Neuronal stem cell (in vitro differentiated cells): ENCODE measurements around the gene SCAI.
"Not testable (repeated sequence)": the region's sequence is repeated elsewhere in the genome, so short reads cannot be mapped to it uniquely, and the experiment has no call there.

Experiments used
- DNase-seq: peaks from one replicate; pipeline ENCODE4 v3.0.0-alpha.2; 2013; ENCODE audit warnings: low spot score
- H2AFZ ChIP-seq: one replicate; pipeline ENCODE4 v1.6.1; 2013; ENCODE audit warnings: mild to moderate bottlenecking, low read length, inconsistent platforms
- H2AK5ac ChIP-seq: 2 replicates; pipeline ENCODE4 v1.6.1; 2013; ENCODE audit warnings: low read depth, mild to moderate bottlenecking, inconsistent platforms, low read length, moderate library complexity, mixed read lengths
- H2BK120ac ChIP-seq: 2 replicates; pipeline ENCODE4 v1.6.1; 2013; ENCODE audit warnings: low read depth, mild to moderate bottlenecking, inconsistent platforms, low read length, moderate library complexity, mixed read lengths
- H2BK12ac ChIP-seq: one replicate; pipeline ENCODE4 v1.6.1; 2013; ENCODE audit warnings: low read length, inconsistent platforms
- H2BK15ac ChIP-seq: 2 replicates; pipeline ENCODE4 v1.6.1; 2013; ENCODE audit warnings: mild to moderate bottlenecking, low read length, inconsistent platforms, mixed read lengths
- H2BK5ac ChIP-seq: one replicate; pipeline ENCODE4 v1.6.1; 2013; ENCODE audit warnings: inconsistent platforms, mild to moderate bottlenecking, low read length, moderate library complexity
- H3K14ac ChIP-seq: one replicate; pipeline ENCODE4 v1.6.1; 2013; ENCODE audit warnings: low read length, inconsistent platforms
- H3K18ac ChIP-seq: 2 replicates; pipeline ENCODE4 v1.6.1; 2013; ENCODE audit warnings: low read length, inconsistent platforms
- H3K23ac ChIP-seq: 2 replicates; pipeline ENCODE4 v1.6.1; 2013; ENCODE audit warnings: low read depth, mild to moderate bottlenecking, mixed read lengths, low read length, inconsistent platforms; ENCODE audit not compliant: poor library complexity
- H3K27ac ChIP-seq: replicated peaks from 3 replicates; pipeline ENCODE4 v1.5.1; 2013; ENCODE audit warnings: low read length, inconsistent platforms
- H3K27me3 ChIP-seq, 3 experiments: 2 replicates each; pipeline ENCODE4 v1.6.1; 2013; ENCODE audit warnings: low read length in 3 of 3, mild to moderate bottlenecking in 2 of 3, inconsistent platforms in 1 of 3, low read depth in 1 of 3, mixed read lengths in 1 of 3, moderate library complexity in 1 of 3; ENCODE audit not compliant: control insufficient read depth in 3 of 3, insufficient read depth in 3 of 3
- H3K36me3 ChIP-seq, 2 donors: replicated peaks in 1 of 2; 2 replicates each; pipeline ENCODE4 v1.6.1; 2013; ENCODE audit warnings: low read length in 2 of 2; ENCODE audit not compliant: control insufficient read depth in 2 of 2, insufficient read depth in 2 of 2
- H3K4ac ChIP-seq: 2 replicates; pipeline ENCODE4 v1.6.1; 2013; ENCODE audit warnings: inconsistent platforms, mild to moderate bottlenecking, low read length, moderate library complexity
- H3K4me1 ChIP-seq, 2 donors: 1 replicate in 1 of 2; 2 replicates in 1 of 2; pipeline ENCODE4 v1.6.1; 2013; ENCODE audit warnings: low read length in 2 of 2, low read depth in 1 of 2; ENCODE audit not compliant: control insufficient read depth in 2 of 2, insufficient read depth in 1 of 2
- H3K4me2 ChIP-seq: one replicate; pipeline ENCODE4 v1.6.1; 2013; ENCODE audit warnings: mild to moderate bottlenecking, low read length, inconsistent platforms; ENCODE audit not compliant: insufficient read depth, poor library complexity, severe bottlenecking
- H3K4me3 ChIP-seq, 2 donors: 2 replicates each; pipeline ENCODE4 v1.5.1; 2013; ENCODE audit warnings: low read length in 2 of 2, mild to moderate bottlenecking in 2 of 2, inconsistent platforms in 1 of 2, moderate library complexity in 1 of 2
- H3K79me1 ChIP-seq: one replicate; pipeline ENCODE4 v1.6.1; 2013; ENCODE audit warnings: low read depth, mild to moderate bottlenecking, inconsistent platforms, low read length, moderate library complexity
- H3K9ac ChIP-seq: one replicate; pipeline ENCODE4 v1.6.1; 2013; ENCODE audit warnings: mild to moderate bottlenecking, low read depth, low read length, inconsistent platforms; ENCODE audit not compliant: poor library complexity
- H3K9me3 ChIP-seq, 2 donors: replicated peaks in 1 of 2; 2 replicates each; pipeline versions ENCODE3 to v1.6.1; 2013; ENCODE audit warnings: low read length in 2 of 2, mild to moderate bottlenecking in 2 of 2, inconsistent platforms in 1 of 2, low read depth in 1 of 2, mixed read lengths in 1 of 2, moderate library complexity in 1 of 2; ENCODE audit not compliant: control insufficient read depth in 2 of 2, insufficient read depth in 1 of 2
- H4K8ac ChIP-seq: one replicate; pipeline ENCODE4 v1.6.1; 2013; ENCODE audit warnings: low read depth, mild to moderate bottlenecking, inconsistent platforms, low read length, moderate library complexity
- H4K91ac ChIP-seq: one replicate; pipeline ENCODE4 v1.6.1; 2013; ENCODE audit warnings: low read length, low read depth, mild to moderate bottlenecking, inconsistent platforms; ENCODE audit not compliant: poor library complexity
- WGBS, 2 donors: extraction: QIAGEN DNeasy Blood & Tissue Kit; methylation state at CpG; one replicate each; pipeline ENCODE4 v1.1.7; 2013; ENCODE audit warnings: missing lambda C conversion rate in 2 of 2, mixed read lengths in 1 of 2; ENCODE audit not compliant: insufficient read length in 2 of 2, insufficient replicate concordance in 1 of 2; ENCODE audit errors: extremely low coverage in 2 of 2; 5-methylcytosine and 5-hydroxymethylcytosine counted together

Gene SCAI

GRCh38 chr9:125080797-125081196 lies 62.5 kb downstream of the SCAI start:
- DNase-seq: not testable (repeated sequence)

DNA sequence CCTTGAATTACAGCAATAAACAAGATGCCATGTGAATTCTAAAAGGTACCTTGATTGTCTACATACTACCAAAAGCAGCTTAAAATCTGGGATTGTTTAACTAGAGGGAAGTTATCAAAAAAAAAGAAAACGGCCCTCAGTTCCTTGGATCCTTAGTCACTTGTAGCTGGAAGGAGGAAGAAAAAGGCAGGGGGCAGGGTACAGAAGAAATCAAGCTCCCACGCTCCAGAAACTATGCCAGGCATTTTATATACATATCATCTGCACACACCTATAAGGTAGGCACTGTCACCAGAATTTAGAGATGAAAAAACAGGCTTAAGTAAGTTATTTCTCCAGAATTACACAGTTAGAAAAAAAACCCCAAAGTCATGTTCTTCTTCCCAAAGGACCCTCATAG lies 63.4 kb downstream of the SCAI start:
- H3K27ac ChIP-seq: no peak overlapping the region
- no peak overlapping the region for H4K91ac ChIP-seq
- no peak overlapping the region for H2BK15ac ChIP-seq
- H3K23ac ChIP-seq: no peak overlapping the region
- no peak overlapping the region for H4K8ac ChIP-seq
- H3K18ac ChIP-seq: no peak overlapping the region
- peaks cover 2 to 17% of the 10 kb centered on the region in 2 donors for H3K9me3 ChIP-seq
- DNase-seq: no peak
- H3K9ac ChIP-seq: no peak overlapping the region
- H2BK12ac ChIP-seq: no peak overlapping the region
- no peak overlapping the region for H2BK5ac ChIP-seq
- no peaks in the 10 kb centered on the region for H3K4me1 ChIP-seq
- no peak overlapping the region for H3K4ac ChIP-seq
- no CpG with 5 or more reads among the region's 2 CpGs for WGBS, 2 donors
- no peak overlapping the region for H3K4me3 ChIP-seq
- H3K4me2 ChIP-seq: no peak overlapping the region
- peaks cover 0 to 4% of the 10 kb centered on the region in 2 donors for H3K36me3 ChIP-seq
- H2AK5ac ChIP-seq: no peak overlapping the region
- H2BK120ac ChIP-seq: no peak overlapping the region
- H3K27me3 ChIP-seq: no peaks in the 10 kb centered on the region
- H3K14ac ChIP-seq: no peak overlapping the region
- peaks cover 3% of the 10 kb centered on the region for H3K79me1 ChIP-seq
- no peak overlapping the region for H2AFZ ChIP-seq

More at GRCh38 chr9:125080797-125081196, 62.5 kb downstream of the SCAI start:
- not testable (repeated sequence) for H2AK5ac ChIP-seq, H3K18ac ChIP-seq, H3K4me1 ChIP-seq, H3K4me3 ChIP-seq, H2BK15ac ChIP-seq, H3K4ac ChIP-seq, H4K91ac ChIP-seq, H2BK12ac ChIP-seq, H3K23ac ChIP-seq, H2AFZ ChIP-seq, H2BK5ac ChIP-seq, H4K8ac ChIP-seq, H3K4me2 ChIP-seq, H2BK120ac ChIP-seq, H3K27ac ChIP-seq, H3K36me3 ChIP-seq, H3K9ac ChIP-seq, H3K79me1 ChIP-seq, H3K27me3 ChIP-seq, H3K14ac ChIP-seq
- whole genome bisulfite sequencing, 2 donors: no CpG with 5 or more reads among the region's 2 CpGs
- peaks cover 2 to 17% of the 10 kb centered on the region in 2 donors for H3K9me3 ChIP-seq

GRCh38 chr9:125075997-125076396 lies 67.3 kb downstream of the SCAI start:
- Histone ChIP-seq H3K79me1 (no peaks in the 10 kb centered on the region), H3K4me2 (no peak overlapping the region), H3K9ac (no peak overlapping the region), H4K8ac (no peak overlapping the region), H3K27ac (no peak overlapping the region), H2AFZ (no peak overlapping the region), H3K14ac (no peak overlapping the region), H3K9me3 (no peaks in the 10 kb centered on the region), H3K18ac (no peak overlapping the region), H2BK12ac (no peak overlapping the region), H3K4ac (no peak overlapping the region), H3K23ac (no peak overlapping the region), H2BK5ac (no peak overlapping the region), H2BK15ac (no peak overlapping the region), H3K4me1 (no peaks in the 10 kb centered on the region), H2BK120ac (no peak overlapping the region), H3K27me3 (no peaks in the 10 kb centered on the region), H3K36me3 (no peaks in the 10 kb centered on the region), H4K91ac (no peak overlapping the region), H2AK5ac (no peak overlapping the region), H3K4me3 (no peak overlapping the region)
- WGBS, 2 donors: no CpG with 5 or more reads among the region's 7 CpGs
- DNase-seq: no peak

- H3K4me1 ChIP-seq: no peaks in the 10 kb centered on the region
- H3K36me3 ChIP-seq: no peaks in the 10 kb centered on the region
- no peak overlapping the region for H3K23ac ChIP-seq
- no peak overlapping the region for H3K18ac ChIP-seq
- H2AFZ ChIP-seq: no peak overlapping the region
- no peaks in the 10 kb centered on the region for H3K79me1 ChIP-seq
- no peak overlapping the region for H2BK15ac ChIP-seq
- no CpG with 5 or more reads among the region's 2 CpGs for WGBS, 2 donors
- no peak overlapping the region for H3K14ac ChIP-seq
- DNase-seq: no peak
- H2AK5ac ChIP-seq: no peak overlapping the region
- no peak overlapping the region for H2BK12ac ChIP-seq
- no peak overlapping the region for H3K4me3 ChIP-seq
- no peak overlapping the region for H4K8ac ChIP-seq
- no peak overlapping the region for H3K4me2 ChIP-seq
- no peaks in the 10 kb centered on the region for H3K27me3 ChIP-seq
- H3K27ac ChIP-seq: no peak overlapping the region
- H4K91ac ChIP-seq: no peak overlapping the region
- H2BK120ac ChIP-seq: no peak overlapping the region
- no peak overlapping the region for H2BK5ac ChIP-seq
- no peak overlapping the region for H3K9ac ChIP-seq
- H3K4ac ChIP-seq: no peak overlapping the region
- H3K9me3 ChIP-seq: no peaks in the 10 kb centered on the region
These were observed 68.4 kb downstream of the SCAI start for GRCh38 chr9:125074976-125075375.
